GM18507 (cell line): ENCODE data around the gene ELAVL2.

Experiments used
- DNase-seq: peaks from one replicate; pipeline ENCODE4 v3.0.0; 2011; ENCODE audit warnings: low read depth; ENCODE audit not compliant: insufficient read length; ENCODE audit errors: extremely low spot score
- FAIRE-seq: peaks from 2 replicates; lab custom pipeline; 2011; peaks lifted over from hg19 to GRCh38; lab: Jason Lieb, UNC

ELAVL2 gene

DNA sequence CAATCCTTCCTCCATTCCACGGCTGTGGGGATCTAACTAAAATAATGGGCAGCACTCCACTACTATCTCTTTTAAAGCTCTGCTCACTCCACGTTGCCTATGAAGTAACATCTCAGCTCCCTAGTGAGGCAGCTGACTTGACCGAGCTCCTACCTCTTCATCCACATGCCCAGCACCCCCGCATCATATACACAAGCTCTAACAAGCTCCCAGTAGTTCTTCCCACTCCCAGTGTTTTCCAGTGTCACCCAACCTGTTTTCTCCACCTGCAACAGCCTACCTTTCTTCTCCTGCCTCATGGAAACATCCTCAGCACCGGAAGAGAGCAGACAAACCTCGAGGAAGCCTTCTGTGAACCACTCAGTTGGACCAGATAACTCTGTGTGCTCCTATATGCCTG, 50.5 kb downstream of the ELAVL2 start:
- FAIRE-seq: no peak

DNA sequence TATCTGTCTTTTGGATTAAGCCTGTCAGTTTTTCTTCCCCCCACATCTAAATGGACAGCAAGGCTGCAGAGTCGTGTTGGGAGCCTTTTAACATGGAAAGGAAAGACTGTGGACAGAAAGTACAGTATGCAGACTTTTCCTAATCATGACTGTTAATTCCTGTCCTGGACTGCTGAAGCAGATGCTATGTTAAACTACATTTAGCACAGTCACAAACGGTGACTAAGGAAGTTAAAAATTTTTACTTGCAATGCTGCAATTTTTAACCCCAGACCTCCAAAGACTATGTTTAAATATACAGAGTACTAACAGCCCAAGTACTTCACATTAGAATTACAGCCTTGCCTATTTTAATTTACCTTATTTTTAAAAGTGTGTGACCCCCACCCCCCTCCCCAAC, 51.8 kb downstream of the ELAVL2 start:
- FAIRE-seq (no peak), DNase-seq (no peak)

More for the DNA sequence above, 50.5 kb downstream of the ELAVL2 start:
- DNase-seq: no peak

DNA sequence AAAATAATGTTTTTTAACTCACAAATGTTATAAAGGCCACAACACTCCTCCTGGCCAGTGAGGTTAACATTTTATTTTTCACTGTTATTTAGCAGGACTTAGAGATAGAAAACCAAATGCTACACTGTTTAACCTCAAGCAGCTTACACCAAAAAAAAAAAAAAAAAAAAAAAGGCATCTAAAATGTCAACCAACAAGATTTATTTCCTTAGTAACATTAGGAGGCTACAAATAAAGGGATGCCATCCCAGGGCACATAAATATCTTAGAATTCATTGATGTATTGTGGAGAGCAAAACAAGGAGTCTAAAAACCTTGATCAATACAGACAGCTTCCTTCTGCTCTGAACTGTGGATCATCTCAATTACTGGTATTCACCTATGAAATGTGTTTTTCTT, 53.7 kb downstream of the ELAVL2 start:
- FAIRE-seq: no peak

DNA sequence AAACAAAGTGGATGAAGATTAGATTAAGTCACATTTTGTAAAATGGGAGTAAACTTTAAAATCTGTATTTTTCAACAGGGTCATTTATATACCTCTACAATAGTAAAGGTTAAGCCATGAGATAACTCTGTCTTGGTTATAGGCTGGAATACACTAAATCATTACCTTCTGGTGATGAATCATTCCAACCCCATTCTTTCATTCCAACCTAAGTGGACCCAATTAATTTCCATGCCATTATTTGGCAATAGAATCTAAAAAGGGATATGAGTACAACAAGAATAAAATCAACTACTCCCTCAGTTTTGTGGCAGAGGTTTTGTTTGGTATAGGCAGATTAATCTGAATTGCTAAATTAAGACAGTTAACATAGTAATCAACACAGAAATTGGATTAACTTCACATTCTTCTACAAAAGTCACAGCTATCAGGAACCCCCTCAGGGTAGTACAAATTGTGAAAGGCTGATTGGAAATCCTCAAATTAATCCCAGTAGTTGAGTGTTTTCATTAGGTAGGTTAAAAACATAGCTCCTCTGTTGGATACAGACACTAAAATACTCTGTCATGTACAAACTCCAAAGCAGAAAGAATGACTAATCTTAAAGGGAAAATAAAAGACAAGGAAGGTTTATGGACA, 54.2 kb downstream of the ELAVL2 start:
- FAIRE-seq: no peak
- no peak for DNase-seq

More for the DNA sequence above, 53.7 kb downstream of the ELAVL2 start:
- DNase-seq: no peak

DNA sequence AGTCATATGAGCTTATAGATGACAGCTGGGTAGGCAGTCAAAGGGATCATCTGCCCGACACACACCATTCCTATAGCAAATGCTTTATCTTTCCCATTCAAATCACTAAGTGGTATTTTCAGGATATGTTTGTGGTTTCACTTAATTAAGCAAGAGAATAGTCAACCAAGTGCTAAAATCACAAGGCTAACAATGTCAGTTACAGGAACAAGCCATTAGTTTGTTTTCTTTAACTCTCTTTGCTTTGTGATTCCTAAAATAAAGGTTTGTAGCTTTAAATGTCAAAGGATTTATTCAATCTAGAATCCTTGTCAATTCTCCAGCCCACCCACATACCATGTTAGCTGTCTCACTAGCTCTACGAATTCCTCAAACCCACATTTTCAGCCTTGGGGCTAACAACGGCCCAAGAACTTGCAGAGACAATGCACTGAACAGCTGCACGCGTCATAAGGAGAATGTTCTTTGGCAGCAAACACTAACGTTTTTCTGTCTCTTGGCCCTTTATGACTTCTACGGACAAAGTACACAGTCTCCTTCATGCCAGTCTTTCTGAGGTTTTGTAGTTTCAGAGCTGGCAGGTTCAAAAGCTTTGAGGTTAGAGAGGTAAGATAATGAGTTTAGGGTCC, 56.6 kb downstream of the ELAVL2 start:
- FAIRE-seq (no peak), DNase-seq (no peak)

DNA sequence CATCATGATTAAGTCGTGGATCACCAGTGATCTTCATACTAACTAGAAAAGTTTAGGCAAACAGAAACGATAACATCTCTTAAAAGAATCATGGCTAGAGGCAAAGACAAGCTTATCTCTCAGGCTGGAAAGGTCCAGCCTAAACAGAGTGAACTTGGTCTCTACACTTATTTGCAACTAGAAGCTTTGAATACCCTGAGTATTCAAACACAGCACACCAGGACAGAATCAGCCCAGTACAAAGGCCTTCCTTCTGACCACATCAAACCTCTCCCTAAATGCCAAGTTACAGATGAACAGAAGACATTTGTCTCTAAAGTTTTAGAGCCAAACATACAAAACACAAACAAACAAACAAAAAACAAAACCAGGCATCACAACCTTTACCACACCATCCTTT, 57.2 kb downstream of the ELAVL2 start:
- DNase-seq: no peak
- no peak for FAIRE-seq

DNA sequence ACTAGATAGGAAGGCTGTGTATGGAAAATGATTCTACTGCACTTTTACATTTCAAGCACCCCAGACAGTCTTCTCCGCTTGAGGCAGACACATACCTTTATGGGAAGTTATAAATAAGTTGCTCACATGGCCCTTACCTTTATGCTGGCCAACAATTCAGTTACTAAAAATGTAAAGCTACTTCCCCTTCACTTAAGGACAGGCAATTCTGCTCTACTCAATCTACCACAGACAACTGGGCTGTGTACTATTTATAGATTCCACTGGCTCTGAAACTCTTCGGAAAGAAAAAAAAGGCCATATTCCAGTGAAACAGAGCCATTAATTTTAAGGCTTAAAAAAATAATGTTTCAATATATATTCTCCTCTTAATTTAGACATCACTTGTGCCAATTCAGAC, 59.4 kb downstream of the ELAVL2 start:
- no peak for FAIRE-seq
- DNase-seq: no peak

DNA sequence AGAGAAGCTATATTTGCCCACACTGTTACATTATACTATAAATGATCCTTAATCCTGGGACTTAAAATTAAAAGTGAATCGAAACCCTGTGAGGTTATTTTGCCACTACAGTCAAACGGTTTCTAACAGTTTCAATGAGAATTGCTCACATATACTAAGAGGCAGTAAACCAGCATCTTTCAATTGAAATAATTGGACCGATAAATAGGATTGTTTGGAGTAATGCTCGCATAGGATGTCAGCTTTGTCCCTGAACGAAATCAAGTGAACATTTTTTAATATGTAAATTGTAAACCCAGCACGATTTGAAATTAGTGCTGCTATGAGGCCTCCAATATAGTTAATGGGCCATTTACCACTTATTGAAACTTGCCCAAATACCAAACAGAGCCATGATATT, 60.5 kb downstream of the ELAVL2 start:
- DNase-seq: no peak
- FAIRE-seq: no peak

DNA sequence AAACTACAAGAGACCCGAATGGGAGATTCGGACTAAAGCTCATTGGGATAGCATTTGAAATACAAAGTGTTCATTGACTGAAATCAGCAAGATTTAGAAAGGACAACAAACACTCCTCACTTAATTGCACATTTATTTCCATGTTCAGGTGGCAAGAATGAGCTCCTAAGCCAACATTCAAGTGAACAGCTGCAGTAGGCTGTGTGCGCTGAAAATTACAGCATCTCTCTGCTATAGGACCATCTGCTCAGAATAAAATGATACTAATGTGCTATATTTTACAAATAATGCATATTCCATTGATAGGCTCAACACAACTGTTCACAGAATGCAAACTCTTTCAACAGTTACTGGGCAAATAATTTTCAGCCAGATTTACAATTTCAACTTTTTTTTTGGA, 61.8 kb downstream of the ELAVL2 start:
- no peak for DNase-seq
- no peak for FAIRE-seq

DNA sequence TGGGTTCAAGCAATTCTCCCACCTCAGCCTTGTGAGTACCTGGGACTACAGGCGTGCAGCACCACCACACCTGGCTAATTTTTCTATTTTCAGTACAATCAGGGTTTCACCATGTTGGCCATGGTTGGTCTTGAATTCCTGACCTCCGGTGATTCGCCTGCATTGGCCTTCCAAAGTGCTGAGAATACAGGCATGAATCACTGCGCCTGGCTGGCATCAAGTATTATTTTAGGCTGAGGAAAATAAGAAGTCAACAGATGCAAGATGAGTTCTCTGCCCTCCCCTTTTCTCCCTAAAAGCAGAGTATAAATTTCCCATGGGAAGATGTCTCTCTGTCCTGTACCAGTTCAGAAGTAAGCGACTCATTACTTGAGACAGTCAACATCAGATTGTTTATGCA, 71.5 kb downstream of the ELAVL2 start:
- FAIRE-seq: no peak
- DNase-seq: no peak

DNA sequence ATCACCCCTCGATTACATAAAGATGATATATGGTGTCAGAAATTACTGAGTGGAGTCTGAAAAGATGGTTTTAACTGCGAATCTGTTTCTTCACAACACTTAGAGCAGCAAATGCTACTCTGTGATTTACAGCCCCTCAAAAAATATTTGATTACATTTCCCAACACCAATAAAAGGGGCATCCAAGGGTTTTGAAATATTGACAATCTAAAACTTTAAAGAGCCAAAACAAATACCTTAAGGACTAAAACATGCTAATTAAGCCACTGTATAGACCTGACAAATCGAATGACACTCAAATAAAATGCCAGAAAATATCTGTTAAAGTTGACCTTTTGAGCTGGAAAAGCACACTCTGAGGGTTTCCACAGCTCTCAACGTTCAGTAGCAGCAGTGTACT, 73.2 kb downstream of the ELAVL2 start:
- DNase-seq: no peak

DNA sequence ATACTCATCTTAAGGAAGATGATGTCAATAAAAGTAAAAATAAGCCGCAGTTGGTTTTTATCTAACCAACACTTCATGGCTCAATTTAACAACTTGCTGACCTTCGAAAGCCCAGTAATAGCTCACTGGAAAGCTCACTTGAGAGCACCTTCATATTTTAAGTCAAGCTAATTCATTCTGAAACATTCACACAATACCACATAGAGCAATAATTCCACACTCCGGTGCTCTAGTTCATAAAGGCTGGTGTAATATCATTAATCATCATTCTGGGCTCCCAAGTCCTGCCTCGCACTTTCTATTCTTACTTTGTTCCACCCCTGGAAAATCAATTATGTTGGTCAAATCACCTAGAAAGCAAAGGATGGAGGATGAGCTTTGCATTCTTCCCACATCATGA, 74.4 kb downstream of the ELAVL2 start:
- no peak for DNase-seq
- no peak for FAIRE-seq

More for the DNA sequence above, 73.2 kb downstream of the ELAVL2 start:
- FAIRE-seq: no peak

DNA sequence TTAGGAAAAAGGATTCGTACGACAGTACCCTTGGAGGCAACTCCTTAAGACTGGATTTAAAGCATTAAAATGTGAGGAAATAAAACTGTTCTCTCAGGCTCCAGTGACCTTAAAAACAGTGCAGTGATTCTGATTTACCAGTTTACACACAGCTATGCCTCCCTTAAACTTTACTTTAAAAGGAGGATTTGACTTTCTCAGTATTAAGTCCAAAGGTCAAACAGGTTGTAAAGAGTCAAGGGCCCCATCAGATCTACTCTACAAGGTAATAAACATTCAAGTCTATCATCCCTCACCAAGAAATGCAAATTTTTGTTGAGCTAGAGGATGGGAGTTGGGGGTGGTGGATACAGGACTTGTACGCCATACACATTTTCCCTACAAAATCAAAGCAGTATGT, 75.2 kb downstream of the ELAVL2 start:
- DNase-seq (no peak), FAIRE-seq (no peak)

DNA sequence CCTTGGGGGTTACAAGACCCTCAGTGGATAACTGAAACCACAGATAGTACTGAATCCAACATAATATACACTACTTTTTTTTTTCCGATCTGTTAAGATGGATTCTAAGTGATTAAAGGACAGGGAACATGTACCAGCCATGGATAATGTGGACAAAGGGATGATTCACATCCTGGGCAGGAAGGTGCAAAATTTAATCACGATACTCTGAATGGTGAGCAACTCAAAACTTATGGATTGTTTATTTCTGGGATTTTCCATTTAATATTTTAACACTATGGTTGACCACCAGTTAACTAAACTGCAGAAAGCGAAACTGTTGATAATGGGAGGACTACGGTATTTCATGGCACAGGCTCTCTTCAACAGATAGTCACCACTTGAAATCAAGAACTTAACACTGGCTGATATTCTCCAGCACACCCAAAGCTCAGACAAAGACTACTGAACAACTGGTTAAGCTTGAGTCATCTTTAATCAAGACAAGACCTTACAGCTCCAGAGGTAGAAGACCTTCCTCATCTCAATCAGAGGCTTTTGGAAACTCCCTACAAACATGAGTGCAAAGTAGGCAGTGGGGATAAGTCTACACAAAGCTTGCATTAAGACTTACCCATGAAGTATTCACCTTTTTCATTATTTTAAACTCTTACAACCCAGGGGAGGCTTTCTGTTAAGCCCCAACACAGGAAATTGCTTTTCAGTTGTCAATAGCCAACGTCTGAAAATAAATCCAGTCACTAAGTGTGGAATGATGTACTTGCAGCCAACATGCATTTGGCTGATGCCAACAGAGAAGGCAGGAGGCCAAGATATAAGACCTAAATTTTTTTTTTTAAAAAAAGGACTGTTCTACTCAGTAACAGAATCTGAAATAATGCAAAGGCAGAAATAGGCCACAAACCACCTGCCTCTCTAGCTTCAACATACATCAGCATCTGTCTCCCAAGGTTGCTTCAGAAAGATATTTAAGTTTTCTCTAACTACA, 78.7 kb downstream of the ELAVL2 start:
- FAIRE-seq (no peak), DNase-seq (no peak)

DNA sequence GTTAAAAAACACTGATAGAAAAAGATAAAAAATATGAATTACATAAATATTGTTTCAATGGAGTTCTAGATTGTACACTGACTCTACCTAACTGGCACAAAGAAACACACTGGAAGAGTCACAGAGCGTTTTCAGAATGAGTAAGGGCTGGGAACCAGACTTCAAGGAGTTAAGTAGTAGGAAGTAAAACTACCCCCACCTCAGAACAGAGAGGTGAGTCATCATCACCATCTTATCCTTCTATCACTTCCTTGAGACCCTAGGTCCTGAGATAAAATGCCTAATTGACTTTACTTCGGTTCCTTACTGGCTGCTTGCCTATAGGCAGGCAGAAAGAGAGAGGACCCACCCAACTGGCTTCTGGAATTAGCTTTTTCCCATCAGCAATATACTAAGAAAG, 79.7 kb downstream of the ELAVL2 start:
- FAIRE-seq (no peak), DNase-seq (no peak)

DNA sequence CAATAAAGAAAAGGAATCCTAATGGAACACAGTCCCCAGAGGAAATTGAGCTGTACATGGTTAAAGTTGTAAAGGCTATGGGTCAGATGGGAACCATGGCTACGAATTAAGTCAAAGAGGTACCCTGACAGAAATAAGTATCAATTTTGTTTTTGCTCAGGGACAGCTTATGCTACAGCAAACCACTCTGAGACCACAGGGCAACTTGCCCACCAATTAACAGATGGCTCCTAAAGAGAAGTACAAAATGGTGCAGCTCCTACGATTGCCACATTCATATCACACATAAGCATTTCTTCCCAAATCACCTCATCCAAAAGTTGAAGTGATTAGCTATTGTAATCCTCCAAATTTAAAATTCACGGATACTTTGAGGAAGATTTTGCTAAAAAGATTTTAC, 83.0 kb downstream of the ELAVL2 start:
- FAIRE-seq: no peak
- DNase-seq: no peak

DNA sequence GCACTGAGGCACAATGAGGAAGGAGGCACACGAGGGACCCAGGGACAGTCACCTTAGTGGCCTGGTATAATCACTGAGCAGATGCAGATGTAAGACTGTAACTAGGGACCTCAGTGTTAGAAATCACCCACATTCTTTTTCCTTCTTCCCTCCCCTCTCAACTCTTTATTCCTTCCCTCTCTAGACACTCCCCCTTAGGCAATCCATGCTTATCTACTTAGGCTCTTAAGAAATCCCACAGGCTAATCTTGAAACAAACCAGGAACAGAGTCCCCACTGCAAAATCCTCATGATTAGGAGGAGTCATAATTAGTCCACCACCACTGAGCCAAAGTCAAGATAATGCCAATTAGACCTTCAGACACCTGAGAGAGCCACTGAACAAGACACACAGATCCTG, 84.7 kb downstream of the ELAVL2 start:
- DNase-seq: no peak
- FAIRE-seq: no peak

DNA sequence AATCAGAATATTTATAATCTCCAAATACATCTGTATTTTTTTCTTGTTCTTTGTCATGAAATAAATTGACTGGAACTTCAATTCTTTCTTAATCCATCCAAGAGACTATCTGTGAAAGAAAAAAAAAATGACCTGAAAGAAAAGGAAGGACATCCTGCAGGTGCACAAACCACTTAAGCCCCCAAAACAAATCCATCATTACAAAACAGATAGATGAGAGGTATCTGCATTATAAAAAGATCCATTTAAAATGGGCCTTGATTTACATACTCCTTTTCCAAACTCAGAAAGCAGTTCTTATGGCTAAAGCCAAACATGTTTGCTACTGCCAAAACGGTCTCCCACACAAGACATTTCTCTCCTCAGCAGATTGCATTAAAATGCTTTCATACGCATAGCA, 85.5 kb downstream of the ELAVL2 start:
- FAIRE-seq: no peak
- no peak for DNase-seq

DNA sequence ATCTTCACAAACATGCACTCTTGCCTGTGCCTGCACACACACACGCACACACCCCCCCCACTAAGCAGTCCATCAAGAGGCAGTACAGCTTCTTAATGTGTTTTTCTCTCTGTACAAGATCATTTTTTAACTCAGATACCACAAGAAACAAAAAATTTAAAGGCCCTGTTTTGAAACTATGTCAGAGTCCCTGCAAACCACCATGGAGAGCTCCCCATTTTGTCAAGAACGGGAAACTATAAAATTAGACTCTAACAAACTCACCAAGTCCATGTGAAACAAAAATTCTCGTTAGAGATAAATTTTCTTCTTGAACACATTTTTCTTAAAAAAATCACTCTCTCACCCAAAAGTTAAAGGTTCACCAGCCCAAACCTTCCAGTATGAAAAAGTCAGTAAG, 86.3 kb downstream of the ELAVL2 start:
- DNase-seq (no peak), FAIRE-seq (no peak)

DNA sequence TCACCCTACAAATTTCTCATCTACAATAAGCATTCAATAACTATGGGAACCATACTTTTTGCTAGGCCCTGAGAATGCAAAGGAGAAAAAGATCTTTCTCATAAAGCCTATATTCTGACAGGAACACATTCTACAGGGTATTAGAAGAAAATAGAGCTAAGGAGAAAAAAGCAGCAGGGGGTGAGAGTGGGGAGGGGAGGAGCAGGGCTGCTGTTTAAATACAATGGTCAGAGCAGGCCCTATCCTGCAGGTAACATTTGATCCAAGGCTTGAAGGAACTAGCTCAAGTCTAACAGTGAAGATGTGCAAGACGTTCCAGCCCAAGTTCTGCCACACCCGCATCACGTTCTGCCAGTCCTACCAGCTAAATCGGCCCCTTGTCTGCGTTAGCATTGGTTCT, 89.7 kb downstream of the ELAVL2 start:
- FAIRE-seq (no peak), DNase-seq (no peak)
